AG09309 (cell line): ENCODE measurements around the gene C11orf98.

Source experiments
- DNase-seq: peaks from one replicate; pipeline ENCODE4 v3.0.0-alpha.2; 2010; ENCODE audit warnings: low read depth
- H3K4me3 ChIP-seq: 2 replicates; pipeline ENCODE4 v1.5.1; 2011; ENCODE audit warnings: mild to moderate bottlenecking, low read depth, low read length, moderate library complexity; ENCODE audit not compliant: control insufficient read depth
- CTCF ChIP-seq: IDR thresholded peaks from 2 replicates; pipeline ENCODE4 v1.5.1; 2011; ENCODE audit warnings: mild to moderate bottlenecking, low read depth, low read length, inconsistent platforms; ENCODE audit not compliant: insufficient read depth, control insufficient read depth; ENCODE audit errors: missing control alignments

C11orf98 gene

GRCh38 chr11:62648967-62649364 lies 16.0 kb downstream of the C11orf98 start:
- DNase-seq, result no peak
- H3K4me3 ChIP-seq, result no peak overlapping the region
- TF ChIP-seq CTCF, result no peak

- no peak overlapping the region for H3K4me3 ChIP-seq
- no peak for DNase-seq
- no peak for TF ChIP-seq CTCF
Observed at GRCh38 chr11:62648185-62648966, 16.6 kb downstream of the C11orf98 start.

- TF ChIP-seq CTCF, result no peak
- no peak for DNase-seq
- no peak overlapping the region for H3K4me3 ChIP-seq
Observed at GRCh38 chr11:62647609-62648005, 17.4 kb downstream of the C11orf98 start.

- no peak for TF ChIP-seq CTCF
- no peak overlapping the region; the same call in none of the 2 replicates for H3K4me3 ChIP-seq
- no peak for DNase-seq
Observed at GRCh38 chr11:62646825-62647608, 18.0 kb downstream of the C11orf98 start.

- TF ChIP-seq CTCF, result no peak
- DNase-seq, result peak; percentile 84
- H3K4me3 ChIP-seq, result peak within 1 kb of the TSS; percentile 90
Observed at GRCh38 chr11:62645946-62646824, 18.8 kb downstream of the C11orf98 start, which contains the start of gene GANAB. Gene GANAB, minus strand, starts transcription at chr11:62646613. Its CDS starts 14 bp downstream, at chr11:62646599.

GRCh38 chr11:62645671-62645945 lies 19.4 kb downstream of the C11orf98 start:
- TF ChIP-seq CTCF, result no peak
- no peak for DNase-seq
- H3K4me3 ChIP-seq, result peak overlapping the region; percentile 90
